NCI-H82 treated with DMSO at 0.1 percent for 48 hours (cell line): ENCODE data around the gene NBEA.

Experiments used
- DNase-seq: peaks from one replicate; lab custom pipeline; 2025; ENCODE audit not compliant: unreplicated experiment; lab: John Stamatoyannopoulos, UW

Gene NBEA

GRCh38 chr13:35496761-35497386 is 554.8 kb downstream of the NBEA start:
- DNase-seq, result no peak

GRCh38 chr13:35498231-35498630 is 556.2 kb downstream of the NBEA start:
- no peak for DNase-seq

GRCh38 chr13:35499196-35499662 is 557.2 kb downstream of the NBEA start:
- DNase-seq, result peak; percentile 82

- DNase-seq, result no peak
Measured at GRCh38 chr13:35499676-35500075, 557.6 kb downstream of the NBEA start.

GRCh38 chr13:35500144-35500543 is 558.1 kb downstream of the NBEA start:
- peak; percentile 98 for DNase-seq

- peak; percentile 62 for DNase-seq
Measured at GRCh38 chr13:35501661-35502235, 559.7 kb downstream of the NBEA start.

GRCh38 chr13:35502456-35502855 is 560.4 kb downstream of the NBEA start:
- DNase-seq, result peak; percentile 62

- DNase-seq, result peak; percentile 94
Measured at GRCh38 chr13:35512271-35512920, 570.3 kb downstream of the NBEA start.

- DNase-seq, result peak; percentile 95
Measured at GRCh38 chr13:35514061-35514477, 572.0 kb downstream of the NBEA start.

- no peak for DNase-seq
Measured at GRCh38 chr13:35514801-35515502, 572.9 kb downstream of the NBEA start.

- DNase-seq, result no peak
Measured at GRCh38 chr13:35518337-35518946, 576.4 kb downstream of the NBEA start.

- peak; percentile 88 for DNase-seq
Measured at GRCh38 chr13:35524171-35524570, 582.1 kb downstream of the NBEA start.

GRCh38 chr13:35526577-35526976 is 584.5 kb downstream of the NBEA start:
- no peak for DNase-seq

GRCh38 chr13:35527451-35527850 is 585.4 kb downstream of the NBEA start:
- no peak for DNase-seq

GRCh38 chr13:35530147-35530546 is 588.1 kb downstream of the NBEA start:
- peak; percentile 49 for DNase-seq

GRCh38 chr13:35530581-35530980 is 588.5 kb downstream of the NBEA start:
- peak; percentile 58 for DNase-seq

GRCh38 chr13:35531526-35531925 is 589.5 kb downstream of the NBEA start:
- peak; percentile 97 for DNase-seq

- peak; percentile 61 for DNase-seq
Measured at GRCh38 chr13:35534343-35534742, 592.3 kb downstream of the NBEA start.

- DNase-seq, result no peak
Measured at GRCh38 chr13:35548790-35549189, 606.7 kb downstream of the NBEA start.

- no peak for DNase-seq
Measured at GRCh38 chr13:35549481-35549880, 607.4 kb downstream of the NBEA start.

- no peak for DNase-seq
Measured at GRCh38 chr13:35552172-35552844, 610.2 kb downstream of the NBEA start.
